SU-DHL-6 (cell line): Measurements from ENCODE around the gene HTR1D.

ENCODE experiments used
- H2AFZ ChIP-seq: fragments of 200-600 bp; sonication (generic); 2 replicates; pipeline ENCODE4 v1.6.1; 2014; ENCODE audit warnings: low read depth, mild to moderate bottlenecking, moderate library complexity, mixed read lengths, antibody characterized with exemption, low read length; ENCODE audit not compliant: severe bottlenecking
- H3F3A ChIP-seq: fragments of 200-600 bp; shearing (Covaris generic); 2 replicates; pipeline ENCODE4 v1.6.0; 2016; ENCODE audit warnings: antibody characterized with exemption, mild to moderate bottlenecking; ENCODE audit not compliant: insufficient read depth
- H3K27ac ChIP-seq: fragments of 200-600 bp; sonication (generic); 2 replicates; pipeline ENCODE4 v1.5.1; 2016; ENCODE audit warnings: low read depth, mild to moderate bottlenecking, low read length, moderate library complexity, mixed read lengths
- H3K27me3 ChIP-seq: fragments of 200-600 bp; sonication (generic), shearing (Covaris generic); 2 replicates; pipeline ENCODE4 v1.6.0; 2014; ENCODE audit warnings: mild to moderate bottlenecking, low read length
- H3K36me3 ChIP-seq: fragments of 200-600 bp; sonication (generic); 2 replicates; pipeline ENCODE4 v1.6.1; 2014; ENCODE audit warnings: mild to moderate bottlenecking, low read length, mixed read lengths
- H3K4me2 ChIP-seq: fragments of 300-600, 200-600 bp; shearing (Covaris generic), sonication (generic); 2 replicates; pipeline ENCODE4 v1.6.0; 2014; ENCODE audit warnings: low read length, low read depth, mild to moderate bottlenecking; ENCODE audit not compliant: poor library complexity, severe bottlenecking
- H3K4me3 ChIP-seq: fragments of 200-600 bp; sonication (generic); 2 replicates; pipeline ENCODE4 v1.5.1; 2014; ENCODE audit warnings: antibody characterized with exemption, low read length, mild to moderate bottlenecking, mixed read lengths; ENCODE audit not compliant: insufficient read depth, poor library complexity, severe bottlenecking
- H3K79me2 ChIP-seq: fragments of 200-600 bp; sonication (generic); 2 replicates; pipeline ENCODE4 v1.6.1; 2014; ENCODE audit warnings: mild to moderate bottlenecking, low read length, moderate library complexity; ENCODE audit not compliant: insufficient read depth
- H3K9ac ChIP-seq: fragments of 200-600 bp; sonication (generic); 2 replicates; pipeline ENCODE4 v1.7.0; 2014; ENCODE audit warnings: mild to moderate bottlenecking, low read length
- H3K9me2 ChIP-seq: fragments of 200-600 bp; sonication (generic); replicated peaks from 2 replicates; pipeline ENCODE4 v1.6.1; 2014; ENCODE audit warnings: low read length; ENCODE audit not compliant: insufficient read depth
- H3K9me3 ChIP-seq: fragments of 200-600 bp; sonication (generic); 2 replicates; pipeline ENCODE4 v1.6.1; 2014; ENCODE audit warnings: low read length, mixed read lengths; ENCODE audit not compliant: insufficient read depth
- H4K20me1 ChIP-seq: fragments of 200-600 bp; sonication (generic); 2 replicates; pipeline ENCODE4 v1.6.1; 2014; ENCODE audit warnings: low read depth, mild to moderate bottlenecking, antibody characterized with exemption, low read length, moderate library complexity, mixed read lengths
- EZH2phosphoT487 ChIP-seq: fragments of 200-600 bp; sonication (generic), shearing (Covaris generic); conservative IDR thresholded peaks from 2 replicates; pipeline ENCODE4 v1.6.1; 2018; ENCODE audit warnings: mild to moderate bottlenecking, antibody characterized with exemption, low read length, moderate library complexity, mixed read lengths
- TF ChIP-seq, protein P1 (sequence below): fragments of 200-600 bp; sonication (generic); IDR thresholded peaks from one replicate; pipeline ENCODE4 v1.5.1; 2017; ENCODE audit warnings: antibody characterized with exemption, mild to moderate bottlenecking, low read length, moderate library complexity; ENCODE audit not compliant: insufficient read depth, poor library complexity, severe bottlenecking

HTR1D gene

DNA sequence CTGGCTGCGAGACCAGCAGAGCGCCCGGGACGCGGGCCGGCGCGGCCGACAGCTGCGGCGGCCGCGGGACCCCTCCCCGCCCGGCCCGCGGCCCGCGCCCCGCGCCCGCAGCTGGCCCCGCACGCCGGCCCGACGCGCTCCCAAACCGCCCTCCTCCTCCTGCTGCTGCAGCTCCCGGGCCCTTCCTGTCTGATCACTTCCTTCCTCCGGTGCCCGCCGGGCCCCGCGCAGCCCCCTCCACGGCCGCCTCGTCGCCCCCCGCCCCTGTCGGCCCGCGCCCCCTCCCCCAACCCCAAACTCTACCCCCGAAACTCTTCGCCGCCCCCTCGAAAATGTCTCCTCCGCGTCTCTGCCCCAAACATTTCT, 49.2 kb downstream of the HTR1D start:
- Histone ChIP-seq H3K4me2 (peak overlapping the region; percentile 86), H3K9me3 (no peaks in the 10 kb centered on the region), H3K4me3 (peak overlapping the region; percentile 73), H3K9ac (peak overlapping the region; percentile 77), H3K27ac (no peak overlapping the region), H2AFZ (peak overlapping the region; percentile 99), H4K20me1 (0 out of 2 replicates have a peak, but pooled peaks cover 4% of the 10 kb centered on the region), H3K27me3 (no peaks in the 10 kb centered on the region), H3K36me3 (no peaks in the 10 kb centered on the region), H3K9me2 (no peaks in the 10 kb centered on the region), H3F3A (no peaks in the 10 kb centered on the region), H3K79me2 (no peaks in the 10 kb centered on the region)
- TF ChIP-seq, protein P1, sequence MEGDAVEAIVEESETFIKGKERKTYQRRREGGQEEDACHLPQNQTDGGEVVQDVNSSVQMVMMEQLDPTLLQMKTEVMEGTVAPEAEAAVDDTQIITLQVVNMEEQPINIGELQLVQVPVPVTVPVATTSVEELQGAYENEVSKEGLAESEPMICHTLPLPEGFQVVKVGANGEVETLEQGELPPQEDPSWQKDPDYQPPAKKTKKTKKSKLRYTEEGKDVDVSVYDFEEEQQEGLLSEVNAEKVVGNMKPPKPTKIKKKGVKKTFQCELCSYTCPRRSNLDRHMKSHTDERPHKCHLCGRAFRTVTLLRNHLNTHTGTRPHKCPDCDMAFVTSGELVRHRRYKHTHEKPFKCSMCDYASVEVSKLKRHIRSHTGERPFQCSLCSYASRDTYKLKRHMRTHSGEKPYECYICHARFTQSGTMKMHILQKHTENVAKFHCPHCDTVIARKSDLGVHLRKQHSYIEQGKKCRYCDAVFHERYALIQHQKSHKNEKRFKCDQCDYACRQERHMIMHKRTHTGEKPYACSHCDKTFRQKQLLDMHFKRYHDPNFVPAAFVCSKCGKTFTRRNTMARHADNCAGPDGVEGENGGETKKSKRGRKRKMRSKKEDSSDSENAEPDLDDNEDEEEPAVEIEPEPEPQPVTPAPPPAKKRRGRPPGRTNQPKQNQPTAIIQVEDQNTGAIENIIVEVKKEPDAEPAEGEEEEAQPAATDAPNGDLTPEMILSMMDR = no peak
- no peak for TF ChIP-seq EZH2phosphoT487

GRCh38 chr1:23167353-23168078, 49.8 kb downstream of the HTR1D start:
- H3K27ac ChIP-seq = no peak overlapping the region
- H3K27me3 ChIP-seq = no peaks in the 10 kb centered on the region
- no peaks in the 10 kb centered on the region for H3K36me3 ChIP-seq
- H3K9me3 ChIP-seq = no peaks in the 10 kb centered on the region
- peak overlapping the region; percentile 10 for H2AFZ ChIP-seq
- 0 out of 2 replicates have a peak, but pooled peaks cover 4% of the 10 kb centered on the region for H4K20me1 ChIP-seq
- H3K4me3 ChIP-seq = peak overlapping the region; percentile 73
- no peaks in the 10 kb centered on the region for H3F3A ChIP-seq
- H3K9ac ChIP-seq = peak overlapping the region; percentile 77
- peak overlapping the region; percentile 86 for H3K4me2 ChIP-seq
- no peaks in the 10 kb centered on the region for H3K79me2 ChIP-seq
- TF ChIP-seq, protein P1 = no peak
- 0 out of 2 replicates have a peak, but pooled peaks have one; percentile 48 for TF ChIP-seq EZH2phosphoT487
- no peaks in the 10 kb centered on the region for H3K9me2 ChIP-seq

- no peaks in the 10 kb centered on the region for H3F3A ChIP-seq
- no peaks in the 10 kb centered on the region for H3K9me2 ChIP-seq
- H3K27ac ChIP-seq = no peak overlapping the region
- H3K79me2 ChIP-seq = no peaks in the 10 kb centered on the region
- H3K4me2 ChIP-seq = no peak overlapping the region
- H3K9ac ChIP-seq = no peak overlapping the region
- H3K9me3 ChIP-seq = no peaks in the 10 kb centered on the region
- no peaks in the 10 kb centered on the region for H3K27me3 ChIP-seq
- no peaks in the 10 kb centered on the region for H3K36me3 ChIP-seq
- H2AFZ ChIP-seq = no peak overlapping the region
- H4K20me1 ChIP-seq = 0 out of 2 replicates have a peak, but pooled peaks cover 4% of the 10 kb centered on the region
- no peak overlapping the region for H3K4me3 ChIP-seq
- TF ChIP-seq, protein P1 = no peak
- no peak for TF ChIP-seq EZH2phosphoT487
These were observed 50.4 kb downstream of the HTR1D start for GRCh38 chr1:23166854-23167253.
